WTC11 (cell line): ENCODE measurements around the gene SLIT1.

Source experiments
- GABPB1 ChIP-seq: sonication (generic); formaldehyde crosslinking; IDR thresholded peaks from 2 replicates; pipeline ENCODE4 v1.8.1; 2023; ENCODE audit warnings: mild to moderate bottlenecking, missing genetic modification reagents
- NR1H2 ChIP-seq: sonication (generic); formaldehyde crosslinking; IDR thresholded peaks from 2 replicates; pipeline ENCODE4 v1.9.0; 2021; ENCODE audit warnings: mild to moderate bottlenecking, moderate library complexity, missing genetic modification reagents
- NR2C2 ChIP-seq: sonication (generic); formaldehyde crosslinking; IDR thresholded peaks from 2 replicates; pipeline ENCODE4 v1.8.0; 2022; ENCODE audit warnings: mild to moderate bottlenecking, missing genetic modification reagents
- SP1 ChIP-seq: sonication (generic); formaldehyde crosslinking; conservative IDR thresholded peaks from 2 replicates; pipeline ENCODE4 v1.8.1; 2022; ENCODE audit warnings: missing genetic modification reagents
- TEAD4 ChIP-seq: sonication (generic); formaldehyde crosslinking; IDR thresholded peaks from 2 replicates; pipeline ENCODE4 v1.8.0; 2022; ENCODE audit warnings: mild to moderate bottlenecking, missing genetic modification reagents
- TP53 ChIP-seq: sonication (generic); formaldehyde crosslinking; IDR thresholded peaks from 2 replicates; pipeline ENCODE4 v1.8.1; 2023; ENCODE audit warnings: mild to moderate bottlenecking, missing genetic modification reagents
- TF ChIP-seq, protein P1 (sequence below): sonication (generic); formaldehyde crosslinking; IDR thresholded peaks from 2 replicates; pipeline ENCODE4 v1.8.0; 2022; ENCODE audit warnings: mild to moderate bottlenecking, missing genetic modification reagents
- TF ChIP-seq, protein P2 (sequence below): sonication (generic); formaldehyde crosslinking; IDR thresholded peaks from 2 replicates; pipeline ENCODE4 v1.8.1; 2023; ENCODE audit warnings: mild to moderate bottlenecking, moderate library complexity, missing genetic modification reagents
- TF ChIP-seq, protein P3 (sequence below): fragments of 200-600 bp; IDR thresholded peaks from 2 replicates; pipeline ENCODE4 v1.8.0; 2022; ENCODE audit warnings: antibody characterized with exemption
- TF ChIP-seq, protein P4 (sequence below): sonication (generic); formaldehyde crosslinking; IDR thresholded peaks from 2 replicates; pipeline ENCODE4 v1.8.1; 2023; ENCODE audit warnings: mild to moderate bottlenecking, missing genetic modification reagents, moderate library complexity

DNA sequence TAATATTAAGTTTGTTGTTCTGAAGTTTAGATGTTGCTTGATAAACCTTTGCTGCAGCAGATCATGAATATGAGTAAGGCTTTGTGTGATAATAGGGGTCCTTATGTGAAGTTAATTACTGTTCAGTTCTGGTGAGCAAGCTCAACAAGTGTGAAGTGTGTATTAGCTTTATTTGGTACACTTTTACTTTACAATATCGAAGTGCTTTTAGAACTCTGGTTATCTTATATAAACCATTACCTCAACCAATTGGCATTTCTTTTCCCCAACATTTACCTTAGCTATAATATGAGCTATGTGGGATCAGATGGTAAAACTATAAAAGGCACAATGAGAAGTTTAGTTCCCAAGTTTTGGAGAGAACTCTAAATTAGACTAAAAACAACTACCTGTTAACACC is 226.0 kb downstream of the SLIT1 start:
- no peak for TF ChIP-seq NR2C2
- TF ChIP-seq, protein P1, sequence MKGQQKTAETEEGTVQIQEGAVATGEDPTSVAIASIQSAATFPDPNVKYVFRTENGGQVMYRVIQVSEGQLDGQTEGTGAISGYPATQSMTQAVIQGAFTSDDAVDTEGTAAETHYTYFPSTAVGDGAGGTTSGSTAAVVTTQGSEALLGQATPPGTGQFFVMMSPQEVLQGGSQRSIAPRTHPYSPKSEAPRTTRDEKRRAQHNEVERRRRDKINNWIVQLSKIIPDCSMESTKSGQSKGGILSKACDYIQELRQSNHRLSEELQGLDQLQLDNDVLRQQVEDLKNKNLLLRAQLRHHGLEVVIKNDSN (CRISPR knock-in tag), result no peak
- no peak for TF ChIP-seq NR1H2 (CRISPR knock-in tag)
- no peak for TF ChIP-seq GABPB1 (CRISPR knock-in tag)
- TF ChIP-seq, protein P2, sequence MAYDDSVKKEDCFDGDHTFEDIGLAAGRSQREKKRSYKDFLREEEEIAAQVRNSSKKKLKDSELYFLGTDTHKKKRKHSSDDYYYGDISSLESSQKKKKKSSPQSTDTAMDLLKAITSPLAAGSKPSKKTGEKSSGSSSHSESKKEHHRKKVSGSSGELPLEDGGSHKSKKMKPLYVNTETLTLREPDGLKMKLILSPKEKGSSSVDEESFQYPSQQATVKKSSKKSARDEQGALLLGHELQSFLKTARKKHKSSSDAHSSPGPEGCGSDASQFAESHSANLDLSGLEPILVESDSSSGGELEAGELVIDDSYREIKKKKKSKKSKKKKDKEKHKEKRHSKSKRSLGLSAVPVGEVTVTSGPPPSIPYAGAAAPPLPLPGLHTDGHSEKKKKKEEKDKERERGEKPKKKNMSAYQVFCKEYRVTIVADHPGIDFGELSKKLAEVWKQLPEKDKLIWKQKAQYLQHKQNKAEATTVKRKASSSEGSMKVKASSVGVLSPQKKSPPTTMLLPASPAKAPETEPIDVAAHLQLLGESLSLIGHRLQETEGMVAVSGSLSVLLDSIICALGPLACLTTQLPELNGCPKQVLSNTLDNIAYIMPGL (CRISPR knock-in tag), result no peak
- no peak for TF ChIP-seq TP53 (CRISPR knock-in tag)
- TF ChIP-seq, protein P3, sequence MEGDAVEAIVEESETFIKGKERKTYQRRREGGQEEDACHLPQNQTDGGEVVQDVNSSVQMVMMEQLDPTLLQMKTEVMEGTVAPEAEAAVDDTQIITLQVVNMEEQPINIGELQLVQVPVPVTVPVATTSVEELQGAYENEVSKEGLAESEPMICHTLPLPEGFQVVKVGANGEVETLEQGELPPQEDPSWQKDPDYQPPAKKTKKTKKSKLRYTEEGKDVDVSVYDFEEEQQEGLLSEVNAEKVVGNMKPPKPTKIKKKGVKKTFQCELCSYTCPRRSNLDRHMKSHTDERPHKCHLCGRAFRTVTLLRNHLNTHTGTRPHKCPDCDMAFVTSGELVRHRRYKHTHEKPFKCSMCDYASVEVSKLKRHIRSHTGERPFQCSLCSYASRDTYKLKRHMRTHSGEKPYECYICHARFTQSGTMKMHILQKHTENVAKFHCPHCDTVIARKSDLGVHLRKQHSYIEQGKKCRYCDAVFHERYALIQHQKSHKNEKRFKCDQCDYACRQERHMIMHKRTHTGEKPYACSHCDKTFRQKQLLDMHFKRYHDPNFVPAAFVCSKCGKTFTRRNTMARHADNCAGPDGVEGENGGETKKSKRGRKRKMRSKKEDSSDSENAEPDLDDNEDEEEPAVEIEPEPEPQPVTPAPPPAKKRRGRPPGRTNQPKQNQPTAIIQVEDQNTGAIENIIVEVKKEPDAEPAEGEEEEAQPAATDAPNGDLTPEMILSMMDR, result no peak
- no peak for TF ChIP-seq TEAD4
- TF ChIP-seq, protein P4, sequence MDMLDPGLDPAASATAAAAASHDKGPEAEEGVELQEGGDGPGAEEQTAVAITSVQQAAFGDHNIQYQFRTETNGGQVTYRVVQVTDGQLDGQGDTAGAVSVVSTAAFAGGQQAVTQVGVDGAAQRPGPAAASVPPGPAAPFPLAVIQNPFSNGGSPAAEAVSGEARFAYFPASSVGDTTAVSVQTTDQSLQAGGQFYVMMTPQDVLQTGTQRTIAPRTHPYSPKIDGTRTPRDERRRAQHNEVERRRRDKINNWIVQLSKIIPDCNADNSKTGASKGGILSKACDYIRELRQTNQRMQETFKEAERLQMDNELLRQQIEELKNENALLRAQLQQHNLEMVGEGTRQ (CRISPR knock-in tag), result no peak
- no peak for TF ChIP-seq SP1 (CRISPR knock-in tag)
